ENCODE data around the gene CYP8B1. TPM values are rescaled to one million over a fixed set of nuclear protein-coding genes. Genes with fewer than 3 reads are reported as not detected.

The CYP8B1 gene
- polyA plus RNA-seq, 1 donor (not counting 4 experiments of a cell fraction or from before 2014, with no cell fraction given) = not detected

DNA sequence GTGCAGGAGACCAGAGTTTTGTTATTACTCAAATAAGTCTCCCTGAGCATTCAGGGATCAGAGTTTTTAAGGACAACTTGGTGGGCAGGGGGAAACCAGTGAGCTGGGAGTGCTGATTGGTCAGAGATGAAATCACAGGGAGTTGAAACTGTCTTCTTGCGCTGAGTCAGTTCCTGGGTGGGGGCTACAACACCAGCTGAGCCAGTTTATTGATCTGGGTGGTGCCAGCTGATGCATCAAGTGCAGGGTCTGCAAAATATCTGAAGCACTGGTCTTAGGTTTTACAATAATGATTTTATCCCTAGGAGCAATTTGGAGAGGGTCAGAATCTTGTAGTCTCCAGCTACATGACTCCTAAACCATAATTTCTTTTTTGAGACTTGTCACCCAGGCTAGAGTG, 16.5 kb upstream of the CYP8B1 start:
- Histone ChIP-seq H3K9ac (ENCODE audit: control insufficient read depth, extremely low read depth, insufficient read depth, low read length) (no peak overlapping the region), H3K9me1 (ENCODE audit: control insufficient read depth, extremely low read depth, insufficient read depth, low read length) (no peaks in the 10 kb centered on the region), H3K27ac (ENCODE audit: control insufficient read depth, insufficient read depth, low read length) (no peak overlapping the region), H3K27me3 (ENCODE audit: control insufficient read depth, extremely low read depth, insufficient read depth, low read length) (no peaks in the 10 kb centered on the region), H3K4me2 (ENCODE audit: control insufficient read depth, extremely low read depth, insufficient read depth, low read depth, low read length) (no peak overlapping the region), H3K9me3 (ENCODE audit: control insufficient read depth, low read depth, low read length) (no peaks in the 10 kb centered on the region), H4K20me1 (ENCODE audit: control insufficient read depth, extremely low read depth, insufficient read depth, low read length) (no peaks in the 10 kb centered on the region), H3K4me3 (ENCODE audit: control insufficient read depth in 2 of 3, extremely low read depth in 1 of 3, insufficient read depth in 2 of 3, low read depth in 1 of 3, low read length in 3 of 3) (no peak overlapping the region), H3K79me2 (ENCODE audit: control insufficient read depth, insufficient read depth, low read length) (no peaks in the 10 kb centered on the region), H3K4me1 (ENCODE audit: control insufficient read depth, extremely low read depth, insufficient read depth, low read length) (no peaks in the 10 kb centered on the region), H3K36me3 (ENCODE audit: control insufficient read depth in 2 of 2, extremely low read depth in 1 of 2, insufficient read depth in 2 of 2, low read length in 2 of 2) (no peaks in the 10 kb centered on the region), H2AFZ (ENCODE audit: control insufficient read depth, low read length) (no peak overlapping the region)
- dilution Hi-C loops (cut with MboI; ENCODE audit: extremely low pct_ligation_motif_present, low sequenced_read_pairs) = no loop called here
- DNase-seq (ENCODE audit: low read depth, low spot score) (no peak), FAIRE-seq (no peak)
- no peak for TF ChIP-seq EZH2 (IDR thresholded peaks at IDR 0.05; ENCODE audit: low read length)
- no peak for TF ChIP-seq CTCF (optimal IDR thresholded peaks at IDR 0.05 in 1 of 3, IDR thresholded peaks at IDR 0.05 in 1 of 3, conservative IDR thresholded peaks at IDR 0.05 in 1 of 3; ENCODE audit: extremely low read depth in 1 of 3, insufficient read depth in 2 of 3, low read length in 3 of 3)

DNA sequence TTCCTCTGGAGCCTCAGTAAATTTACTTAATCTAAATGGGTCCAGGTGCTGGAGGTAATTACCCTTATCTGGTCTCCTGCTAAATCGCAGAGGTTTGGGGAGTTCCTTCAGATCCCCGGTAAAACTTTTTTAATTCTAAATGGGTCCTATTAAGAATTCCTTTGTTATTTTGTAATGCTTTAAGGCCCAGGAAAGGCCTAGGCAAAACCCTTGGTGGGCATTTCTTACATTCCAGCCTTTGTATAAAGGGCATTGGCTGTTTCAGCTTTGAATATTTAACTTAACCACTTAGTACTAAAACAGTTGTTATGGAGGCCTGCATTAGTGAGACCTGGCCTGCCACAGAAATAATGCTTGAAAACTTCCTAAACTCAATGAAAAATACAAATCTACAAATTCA, 15.4 kb upstream of the CYP8B1 start:
- Histone ChIP-seq H3K9me3 (ENCODE audit: control insufficient read depth, low read depth, low read length) (no peaks in the 10 kb centered on the region), H3K27me3 (ENCODE audit: control insufficient read depth, extremely low read depth, insufficient read depth, low read length) (no peaks in the 10 kb centered on the region), H4K20me1 (ENCODE audit: control insufficient read depth, extremely low read depth, insufficient read depth, low read length) (no peaks in the 10 kb centered on the region), H3K36me3 (ENCODE audit: control insufficient read depth in 2 of 2, extremely low read depth in 1 of 2, insufficient read depth in 2 of 2, low read length in 2 of 2) (no peaks in the 10 kb centered on the region), H3K4me3 (ENCODE audit: control insufficient read depth in 2 of 3, extremely low read depth in 1 of 3, insufficient read depth in 2 of 3, low read depth in 1 of 3, low read length in 3 of 3) (no peak overlapping the region), H3K79me2 (ENCODE audit: control insufficient read depth, insufficient read depth, low read length) (no peaks in the 10 kb centered on the region), H2AFZ (ENCODE audit: control insufficient read depth, low read length) (no peak overlapping the region), H3K4me2 (ENCODE audit: control insufficient read depth, extremely low read depth, insufficient read depth, low read depth, low read length) (no peak overlapping the region), H3K9ac (ENCODE audit: control insufficient read depth, extremely low read depth, insufficient read depth, low read length) (no peak overlapping the region), H3K27ac (ENCODE audit: control insufficient read depth, insufficient read depth, low read length) (no peak overlapping the region), H3K9me1 (ENCODE audit: control insufficient read depth, extremely low read depth, insufficient read depth, low read length) (no peaks in the 10 kb centered on the region), H3K4me1 (ENCODE audit: control insufficient read depth, extremely low read depth, insufficient read depth, low read length) (no peaks in the 10 kb centered on the region)
- dilution Hi-C loops (cut with MboI; ENCODE audit: extremely low pct_ligation_motif_present, low sequenced_read_pairs) = no loop called here
- DNase-seq (ENCODE audit: low read depth, low spot score) = no peak
- FAIRE-seq = no peak
- no peak for TF ChIP-seq EZH2 (IDR thresholded peaks at IDR 0.05; ENCODE audit: low read length)
- no peak for TF ChIP-seq CTCF (optimal IDR thresholded peaks at IDR 0.05 in 1 of 3, IDR thresholded peaks at IDR 0.05 in 1 of 3, conservative IDR thresholded peaks at IDR 0.05 in 1 of 3; ENCODE audit: extremely low read depth in 1 of 3, insufficient read depth in 2 of 3, low read length in 3 of 3)

Data from keratinocyte (primary cell).